HG02970 (cell line): ENCODE results near the gene NFIL3.
"Not testable (repeated sequence)": the region's sequence is repeated elsewhere in the genome, so short reads cannot be mapped to it uniquely, and the experiment has no call there.

Experiments
- ATAC-seq: cut with Tn5 transposase; IDR thresholded peaks from one replicate; pipeline ENCODE4 v1.9.1; 2021; ENCODE audit warnings: mild to moderate bottlenecking, moderate library complexity, moderate number of reproducible peaks; ENCODE audit not compliant: unreplicated experiment, low FRiP score

The NFIL3 gene

GRCh38 chr9:91423785-91424402 is at the start of gene NFIL3:
NFIL3 (minus strand) TSS chr9:91423832; CDS start chr9:91410734, 13,098 bp downstream.
- peak; percentile 90 for ATAC-seq

GRCh38 chr9:91471524-91471923 is 47.9 kb upstream of the NFIL3 start:
- not testable (repeated sequence) for ATAC-seq

- ATAC-seq, result no peak
Measured at GRCh38 chr9:91465420-91465819, 41.8 kb upstream of the NFIL3 start.

- no peak for ATAC-seq
Measured at GRCh38 chr9:91458906-91459305, 35.3 kb upstream of the NFIL3 start.

- ATAC-seq, result no peak
Measured at GRCh38 chr9:91452844-91453243, 29.2 kb upstream of the NFIL3 start.

GRCh38 chr9:91451431-91452270 is 28.0 kb upstream of the NFIL3 start:
- ATAC-seq, result no peak

GRCh38 chr9:91445135-91445534 is 21.5 kb upstream of the NFIL3 start:
- no peak for ATAC-seq

- no peak for ATAC-seq
Measured at GRCh38 chr9:91443994-91444392, 20.4 kb upstream of the NFIL3 start.

GRCh38 chr9:91443321-91443993 is 19.8 kb upstream of the NFIL3 start:
- no peak for ATAC-seq

GRCh38 chr9:91436841-91437240 is 13.2 kb upstream of the NFIL3 start:
- ATAC-seq, result no peak

- no peak for ATAC-seq
Measured at GRCh38 chr9:91433180-91433579, 9.5 kb upstream of the NFIL3 start.

GRCh38 chr9:91431485-91431884 is 7.9 kb upstream of the NFIL3 start:
- no peak for ATAC-seq

- ATAC-seq, result no peak
Measured at GRCh38 chr9:91429501-91429900, 5.9 kb upstream of the NFIL3 start.

- ATAC-seq, result no peak
Measured at GRCh38 chr9:91428927-91429351, 5.3 kb upstream of the NFIL3 start.

- no peak for ATAC-seq
Measured at GRCh38 chr9:91428436-91428835, 4.8 kb upstream of the NFIL3 start.

GRCh38 chr9:91427873-91428272 is 4.2 kb upstream of the NFIL3 start:
- ATAC-seq, result no peak

GRCh38 chr9:91426123-91426745 is 2.6 kb upstream of the NFIL3 start:
- ATAC-seq, result no peak

- ATAC-seq, result no peak
Measured at GRCh38 chr9:91425271-91425670, 1.6 kb upstream of the NFIL3 start.

- peak; percentile 7 for ATAC-seq
Measured at GRCh38 chr9:91424403-91425176, 958 bp upstream of the NFIL3 start.
